Transverse colon (tissue), 3 donors: ENCODE measurements around the gene DNAH8.

Experiments used
- CTCF ChIP-seq, 5 experiments: fragments of 200-600 bp in 3 of 5; fragments of 450-650 bp in 2 of 5; sonication (generic) in 3 of 5; IDR thresholded peaks; 1 replicate in 2 of 5; 2 replicates in 3 of 5; pipeline ENCODE4 v1.5.1; 2016 to 2017; ENCODE audit warnings: antibody characterized with exemption in 5 of 5, inconsistent platforms in 3 of 5, mild to moderate bottlenecking in 2 of 5, moderate library complexity in 1 of 5
- POLR2A ChIP-seq: fragments of 450-650 bp; IDR thresholded peaks from one replicate; pipeline ENCODE4 v1.6.1; 2016; ENCODE audit warnings: antibody characterized with exemption, mild to moderate bottlenecking, moderate library complexity

- TF ChIP-seq CTCF (IDR thresholded peaks at IDR 0.05) = no peak
- no peak for TF ChIP-seq POLR2A
Observed at GRCh38 chr6:38801305-38801704, 86.2 kb downstream of the DNAH8 start.
